GM18499 (cell line): Measurements from ENCODE around the gene OR2L8.

ENCODE experiments used
- ATAC-seq: cut with Tn5 transposase; IDR thresholded peaks from one replicate; pipeline ENCODE4 v1.9.1; 2021; ENCODE audit warnings: moderate number of reproducible peaks; ENCODE audit not compliant: insufficient read depth, unreplicated experiment

Gene OR2L8

GRCh38 chr1:247966532-247967204 is 18.0 kb downstream of the OR2L8 start:
- ATAC-seq = peak; percentile 79

- ATAC-seq = no peak
These were observed 44.3 kb downstream of the OR2L8 start for GRCh38 chr1:247992986-247993385.

GRCh38 chr1:247998811-247999210 is 50.2 kb downstream of the OR2L8 start:
- no peak for ATAC-seq
